ENCODE measurements around the gene COG5.

DNA sequence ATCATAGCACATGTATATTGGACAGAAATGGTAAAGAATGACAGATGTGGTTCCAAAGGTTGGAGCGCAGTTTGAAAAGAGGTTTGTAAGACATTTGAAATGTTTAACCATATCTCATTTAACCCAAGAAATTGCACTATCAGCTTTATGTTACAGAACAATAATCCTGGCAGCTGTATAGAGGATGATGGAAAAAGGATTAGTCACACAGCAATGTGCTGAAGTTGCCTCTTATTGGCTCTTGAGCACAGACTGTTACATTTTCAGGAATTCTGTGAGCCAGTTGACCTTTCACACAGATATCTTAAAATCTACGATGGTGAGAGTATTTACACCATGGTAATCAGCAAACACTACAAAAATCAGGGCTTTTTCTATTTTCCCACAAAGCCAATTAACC lies 3.9 kb downstream of the COG5 start:
- TF ChIP-seq, protein P1, sequence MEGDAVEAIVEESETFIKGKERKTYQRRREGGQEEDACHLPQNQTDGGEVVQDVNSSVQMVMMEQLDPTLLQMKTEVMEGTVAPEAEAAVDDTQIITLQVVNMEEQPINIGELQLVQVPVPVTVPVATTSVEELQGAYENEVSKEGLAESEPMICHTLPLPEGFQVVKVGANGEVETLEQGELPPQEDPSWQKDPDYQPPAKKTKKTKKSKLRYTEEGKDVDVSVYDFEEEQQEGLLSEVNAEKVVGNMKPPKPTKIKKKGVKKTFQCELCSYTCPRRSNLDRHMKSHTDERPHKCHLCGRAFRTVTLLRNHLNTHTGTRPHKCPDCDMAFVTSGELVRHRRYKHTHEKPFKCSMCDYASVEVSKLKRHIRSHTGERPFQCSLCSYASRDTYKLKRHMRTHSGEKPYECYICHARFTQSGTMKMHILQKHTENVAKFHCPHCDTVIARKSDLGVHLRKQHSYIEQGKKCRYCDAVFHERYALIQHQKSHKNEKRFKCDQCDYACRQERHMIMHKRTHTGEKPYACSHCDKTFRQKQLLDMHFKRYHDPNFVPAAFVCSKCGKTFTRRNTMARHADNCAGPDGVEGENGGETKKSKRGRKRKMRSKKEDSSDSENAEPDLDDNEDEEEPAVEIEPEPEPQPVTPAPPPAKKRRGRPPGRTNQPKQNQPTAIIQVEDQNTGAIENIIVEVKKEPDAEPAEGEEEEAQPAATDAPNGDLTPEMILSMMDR (conservative IDR thresholded peaks at IDR 0.05; ENCODE audit: low read length), result no peak
- TF ChIP-seq EZH2phosphoT487 (IDR thresholded peaks at IDR 0.05; ENCODE audit: borderline replicate concordance), result no peak

Data from Loucy (cell line).